Neuronal stem cell (in vitro differentiated cells): ENCODE measurements around the gene GZMM.

Experiments used
- DNase-seq: peaks from one replicate; pipeline ENCODE4 v3.0.0-alpha.2; 2013; ENCODE audit warnings: low spot score
- H2AFZ ChIP-seq: one replicate; pipeline ENCODE4 v1.6.1; 2013; ENCODE audit warnings: mild to moderate bottlenecking, low read length, inconsistent platforms
- H2AK5ac ChIP-seq: 2 replicates; pipeline ENCODE4 v1.6.1; 2013; ENCODE audit warnings: low read depth, mild to moderate bottlenecking, inconsistent platforms, low read length, moderate library complexity, mixed read lengths
- H2BK120ac ChIP-seq: 2 replicates; pipeline ENCODE4 v1.6.1; 2013; ENCODE audit warnings: low read depth, mild to moderate bottlenecking, inconsistent platforms, low read length, moderate library complexity, mixed read lengths
- H2BK12ac ChIP-seq: one replicate; pipeline ENCODE4 v1.6.1; 2013; ENCODE audit warnings: low read length, inconsistent platforms
- H2BK15ac ChIP-seq: 2 replicates; pipeline ENCODE4 v1.6.1; 2013; ENCODE audit warnings: mild to moderate bottlenecking, low read length, inconsistent platforms, mixed read lengths
- H2BK5ac ChIP-seq: one replicate; pipeline ENCODE4 v1.6.1; 2013; ENCODE audit warnings: inconsistent platforms, mild to moderate bottlenecking, low read length, moderate library complexity
- H3K14ac ChIP-seq: one replicate; pipeline ENCODE4 v1.6.1; 2013; ENCODE audit warnings: low read length, inconsistent platforms
- H3K18ac ChIP-seq: 2 replicates; pipeline ENCODE4 v1.6.1; 2013; ENCODE audit warnings: low read length, inconsistent platforms
- H3K23ac ChIP-seq: 2 replicates; pipeline ENCODE4 v1.6.1; 2013; ENCODE audit warnings: low read depth, mild to moderate bottlenecking, mixed read lengths, low read length, inconsistent platforms; ENCODE audit not compliant: poor library complexity
- H3K27ac ChIP-seq: replicated peaks from 3 replicates; pipeline ENCODE4 v1.5.1; 2013; ENCODE audit warnings: low read length, inconsistent platforms
- H3K27me3 ChIP-seq, 3 experiments: 2 replicates each; pipeline ENCODE4 v1.6.1; 2013; ENCODE audit warnings: low read length in 3 of 3, mild to moderate bottlenecking in 2 of 3, inconsistent platforms in 1 of 3, low read depth in 1 of 3, mixed read lengths in 1 of 3, moderate library complexity in 1 of 3; ENCODE audit not compliant: control insufficient read depth in 3 of 3, insufficient read depth in 3 of 3
- H3K36me3 ChIP-seq, 2 donors: replicated peaks in 1 of 2; 2 replicates each; pipeline ENCODE4 v1.6.1; 2013; ENCODE audit warnings: low read length in 2 of 2; ENCODE audit not compliant: control insufficient read depth in 2 of 2, insufficient read depth in 2 of 2
- H3K4ac ChIP-seq: 2 replicates; pipeline ENCODE4 v1.6.1; 2013; ENCODE audit warnings: inconsistent platforms, mild to moderate bottlenecking, low read length, moderate library complexity
- H3K4me1 ChIP-seq, 2 donors: 1 replicate in 1 of 2; 2 replicates in 1 of 2; pipeline ENCODE4 v1.6.1; 2013; ENCODE audit warnings: low read length in 2 of 2, low read depth in 1 of 2; ENCODE audit not compliant: control insufficient read depth in 2 of 2, insufficient read depth in 1 of 2
- H3K4me2 ChIP-seq: one replicate; pipeline ENCODE4 v1.6.1; 2013; ENCODE audit warnings: mild to moderate bottlenecking, low read length, inconsistent platforms; ENCODE audit not compliant: insufficient read depth, poor library complexity, severe bottlenecking
- H3K4me3 ChIP-seq, 2 donors: 2 replicates each; pipeline ENCODE4 v1.5.1; 2013; ENCODE audit warnings: low read length in 2 of 2, mild to moderate bottlenecking in 2 of 2, inconsistent platforms in 1 of 2, moderate library complexity in 1 of 2
- H3K79me1 ChIP-seq: one replicate; pipeline ENCODE4 v1.6.1; 2013; ENCODE audit warnings: low read depth, mild to moderate bottlenecking, inconsistent platforms, low read length, moderate library complexity
- H3K9ac ChIP-seq: one replicate; pipeline ENCODE4 v1.6.1; 2013; ENCODE audit warnings: mild to moderate bottlenecking, low read depth, low read length, inconsistent platforms; ENCODE audit not compliant: poor library complexity
- H3K9me3 ChIP-seq, 2 donors: replicated peaks in 1 of 2; 2 replicates each; pipeline versions ENCODE3 to v1.6.1; 2013; ENCODE audit warnings: low read length in 2 of 2, mild to moderate bottlenecking in 2 of 2, inconsistent platforms in 1 of 2, low read depth in 1 of 2, mixed read lengths in 1 of 2, moderate library complexity in 1 of 2; ENCODE audit not compliant: control insufficient read depth in 2 of 2, insufficient read depth in 1 of 2
- H4K8ac ChIP-seq: one replicate; pipeline ENCODE4 v1.6.1; 2013; ENCODE audit warnings: low read depth, mild to moderate bottlenecking, inconsistent platforms, low read length, moderate library complexity
- H4K91ac ChIP-seq: one replicate; pipeline ENCODE4 v1.6.1; 2013; ENCODE audit warnings: low read length, low read depth, mild to moderate bottlenecking, inconsistent platforms; ENCODE audit not compliant: poor library complexity
- WGBS, 2 donors: extraction: QIAGEN DNeasy Blood & Tissue Kit; methylation state at CpG; one replicate each; pipeline ENCODE4 v1.1.7; 2013; ENCODE audit warnings: missing lambda C conversion rate in 2 of 2, mixed read lengths in 1 of 2; ENCODE audit not compliant: insufficient read length in 2 of 2, insufficient replicate concordance in 1 of 2; ENCODE audit errors: extremely low coverage in 2 of 2; 5-methylcytosine and 5-hydroxymethylcytosine counted together

GZMM gene

DNA sequence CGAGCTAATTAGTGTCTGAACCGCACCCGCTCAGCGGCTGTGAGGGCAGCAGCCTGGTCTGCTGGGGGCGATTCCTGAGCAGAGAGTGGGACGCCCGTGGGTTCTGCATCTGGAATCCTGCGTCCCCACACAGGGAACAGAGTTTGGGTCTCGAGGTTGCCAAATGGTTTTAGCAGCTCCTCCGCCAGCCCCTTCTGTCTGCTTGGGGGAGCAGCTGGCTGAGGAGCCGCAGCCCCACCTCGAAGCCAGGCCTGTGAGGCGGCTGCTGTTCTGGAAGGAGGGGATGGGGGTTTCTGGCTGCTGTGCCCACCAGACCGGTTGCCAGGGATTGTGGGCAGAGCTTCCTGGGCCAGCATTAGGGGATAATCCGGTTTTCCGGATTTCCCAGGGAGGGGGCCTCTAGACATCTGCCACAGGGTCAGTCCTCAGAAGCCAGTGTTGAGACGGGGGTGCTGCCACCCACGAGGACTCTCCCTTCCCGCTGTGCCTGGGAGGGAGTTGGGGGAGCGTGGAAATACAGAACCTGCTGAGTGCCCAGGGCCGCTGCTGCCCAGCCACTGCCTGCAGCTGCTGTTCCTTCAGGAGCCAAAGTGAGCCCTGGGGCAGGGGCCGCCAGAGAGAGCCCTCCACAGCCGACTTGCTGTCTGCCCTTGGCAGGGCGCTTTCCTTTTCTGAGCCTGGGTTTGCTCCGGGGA lies 10.3 kb upstream of the GZMM start:
- DNase-seq: no peak
- Histone ChIP-seq H3K18ac (peak overlapping the region; percentile 85), H2BK15ac (peak overlapping the region; percentile 89), H4K91ac (no peak overlapping the region), H3K79me1 (peaks cover 50% of the 10 kb centered on the region), H3K36me3 (peaks cover 28 to 47% of the 10 kb centered on the region in 2 donors), H2AFZ (no peak overlapping the region), H2BK5ac (peak overlapping the region; percentile 96), H3K4me3 (peak overlapping the region; percentile 97), H2BK120ac (no peak overlapping the region), H3K27ac (peak overlapping the region; percentile 72), H3K9ac (peak overlapping the region; percentile 83), H3K4ac (peak overlapping the region; percentile 90), H3K9me3 (no peaks in the 10 kb centered on the region), H2BK12ac (no peak overlapping the region), H4K8ac (no peak overlapping the region), H3K4me1 (peaks cover 11 to 12% of the 10 kb centered on the region in 2 donors), H3K27me3 (no peaks in the 10 kb centered on the region), H3K14ac (peak overlapping the region; percentile 63), H2AK5ac (peak overlapping the region; percentile 97), H3K23ac (peak overlapping the region; percentile 96), H3K4me2 (peak overlapping the region; percentile 98)
- no CpG with 5 or more reads among the region's 25 CpGs for WGBS, 2 donors

DNA sequence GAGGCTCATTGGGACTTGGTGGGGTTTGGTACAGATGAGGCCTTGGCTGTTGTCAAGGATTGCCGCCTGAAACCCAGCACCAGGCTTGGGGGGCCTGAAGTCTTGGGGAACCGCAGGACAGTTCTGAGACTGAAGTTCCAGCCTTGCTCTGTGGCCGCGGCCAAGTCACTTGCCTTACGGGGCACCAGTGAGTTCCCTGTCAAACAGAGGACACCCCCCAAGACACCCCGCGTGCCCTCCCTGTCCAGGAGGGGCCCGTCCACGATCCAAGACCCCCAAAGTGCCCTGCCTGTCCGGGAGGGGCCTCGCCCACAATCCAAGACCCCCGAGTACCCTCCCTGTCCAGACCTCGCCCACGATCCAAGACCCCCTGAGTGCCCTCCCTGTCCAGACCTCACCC lies 9.8 kb upstream of the GZMM start:
- H3K14ac ChIP-seq: no peak overlapping the region
- H3K4ac ChIP-seq: no peak overlapping the region
- H2BK5ac ChIP-seq: no peak overlapping the region
- H3K9me3 ChIP-seq: no peaks in the 10 kb centered on the region
- peaks cover 8 to 11% of the 10 kb centered on the region in 2 donors for H3K4me1 ChIP-seq
- no peak overlapping the region for H2BK120ac ChIP-seq
- no peak overlapping the region for H2AK5ac ChIP-seq
- H3K27me3 ChIP-seq: no peaks in the 10 kb centered on the region
- no peak overlapping the region for H4K91ac ChIP-seq
- H2AFZ ChIP-seq: no peak overlapping the region
- H2BK15ac ChIP-seq: no peak overlapping the region
- H4K8ac ChIP-seq: no peak overlapping the region
- H3K36me3 ChIP-seq: peaks cover 34 to 53% of the 10 kb centered on the region in 2 donors
- no peak for DNase-seq
- H3K23ac ChIP-seq: no peak overlapping the region
- no peak overlapping the region for H2BK12ac ChIP-seq
- H3K4me2 ChIP-seq: peak overlapping the region; percentile 2
- no peak overlapping the region for H3K27ac ChIP-seq
- no peak overlapping the region for H3K9ac ChIP-seq
- H3K79me1 ChIP-seq: peaks cover 49% of the 10 kb centered on the region
- no peak overlapping the region for H3K4me3 ChIP-seq
- H3K18ac ChIP-seq: no peak overlapping the region
- no CpG with 5 or more reads among the region's 14 CpGs for whole genome bisulfite sequencing, 2 donors

GRCh38 chr19:535017-535835 lies 8.6 kb upstream of the GZMM start:
- Histone ChIP-seq H2BK5ac (no peak overlapping the region), H2BK12ac (no peak overlapping the region), H3K9ac (no peak overlapping the region), H3K4me3 (no peak overlapping the region), H3K14ac (no peak overlapping the region), H2BK15ac (no peak overlapping the region), H3K23ac (peak overlapping the region; percentile 43), H3K36me3 (peaks cover 38 to 59% of the 10 kb centered on the region in 2 donors), H2AK5ac (no peak overlapping the region), H3K27ac (no peak overlapping the region), H3K4me2 (no peak overlapping the region), H3K9me3 (no peaks in the 10 kb centered on the region), H3K79me1 (peaks cover 49% of the 10 kb centered on the region), H3K4me1 (peaks cover 7 to 11% of the 10 kb centered on the region in 2 donors), H3K27me3 (no peaks in the 10 kb centered on the region), H2BK120ac (no peak overlapping the region), H3K18ac (no peak overlapping the region), H2AFZ (no peak overlapping the region), H4K91ac (no peak overlapping the region), H3K4ac (no peak overlapping the region), H4K8ac (no peak overlapping the region)
- no CpG with 5 or more reads among the region's 16 CpGs for WGBS, 2 donors
- DNase-seq: no peak
